Measurements from ENCODE around the gene EHMT2.
A peak's percentile ranks its signal among the peaks of the same experiment; 100 is the strongest.
"Not testable (repeated sequence)": the region's sequence is repeated elsewhere in the genome, so short reads cannot be mapped to it uniquely, and the experiment has no call there.

The EHMT2 gene

GRCh38 chr6:31911826-31912585, 14.5 kb upstream of the EHMT2 start:
- DNase-seq: no peak

- not testable (repeated sequence) for DNase-seq
These were observed 11.8 kb upstream of the EHMT2 start for GRCh38 chr6:31909298-31909697.

- no peak for DNase-seq
These were observed 11.3 kb upstream of the EHMT2 start for GRCh38 chr6:31908791-31909190.

GRCh38 chr6:31908255-31908654, 10.8 kb upstream of the EHMT2 start:
- DNase-seq: not testable (repeated sequence)

- DNase-seq: no peak
These were observed 9.8 kb upstream of the EHMT2 start for GRCh38 chr6:31907158-31907813.

GRCh38 chr6:31906727-31907126, 9.2 kb upstream of the EHMT2 start:
- DNase-seq: not testable (repeated sequence)

GRCh38 chr6:31906122-31906521, 8.6 kb upstream of the EHMT2 start:
- DNase-seq: no peak

- no peak for DNase-seq
These were observed 7.5 kb upstream of the EHMT2 start for GRCh38 chr6:31905041-31905440.

- no peak for DNase-seq
These were observed 6.5 kb upstream of the EHMT2 start for GRCh38 chr6:31903957-31904356.

- peak; percentile 91 for DNase-seq
These were observed 4.6 kb upstream of the EHMT2 start, which contains the start of gene ZBTB12 for GRCh38 chr6:31901953-31902643. Gene ZBTB12, minus strand, starts transcription at chr6:31902086. Its CDS starts 781 bp downstream, at chr6:31901305.

- DNase-seq: peak; percentile 66
These were observed 4.0 kb upstream of the EHMT2 start for GRCh38 chr6:31901415-31901952.

- DNase-seq: no peak
These were observed 3.5 kb upstream of the EHMT2 start for GRCh38 chr6:31900917-31901414.

GRCh38 chr6:31899882-31900722, 2.6 kb upstream of the EHMT2 start:
- peak; percentile 37 for DNase-seq

GRCh38 chr6:31899215-31899614, 1.7 kb upstream of the EHMT2 start:
- no peak for DNase-seq

- DNase-seq: peak; percentile 73
These were observed 999 bp upstream of the EHMT2 start for GRCh38 chr6:31898383-31899011.

GRCh38 chr6:31896856-31897611, 464 bp downstream of the EHMT2 start:
- peak; percentile 16 for DNase-seq

- DNase-seq: no peak
These were observed 1.0 kb downstream of the EHMT2 start for GRCh38 chr6:31896493-31896855.

GRCh38 chr6:31892821-31893220, 4.7 kb downstream of the EHMT2 start:
- no peak for DNase-seq

GRCh38 chr6:31889331-31889972, 8.0 kb downstream of the EHMT2 start:
- no peak for DNase-seq
